HG03354 (cell line): Measurements from ENCODE around the gene ACOX1.

Experiments
- ATAC-seq: cut with Tn5 transposase; IDR thresholded peaks from one replicate; pipeline ENCODE4 v1.9.1; 2021; ENCODE audit warnings: mild to moderate bottlenecking; ENCODE audit not compliant: unreplicated experiment, poor library complexity, severe bottlenecking

ACOX1 gene

GRCh38 chr17:75978938-75979704 lies at the start of gene ACOX1, which contains the start of gene TEN1:
TSS of gene ACOX1 (minus strand) at chr17:75979166. CDS start at chr17:75979073, 93 bp downstream.
TSS of gene TEN1 (plus strand) at chr17:75979240. CDS start at chr17:75986193, 6,953 bp downstream.
- ATAC-seq: peak; percentile 91

GRCh38 chr17:76027159-76027839 lies 48.3 kb upstream of the ACOX1 start, which contains the start of gene EVPL:
TSS of gene EVPL (minus strand) at chr17:76027306. CDS start at chr17:76027198, 108 bp downstream.
- no peak for ATAC-seq

GRCh38 chr17:76026714-76027158 lies 47.8 kb upstream of the ACOX1 start:
- no peak for ATAC-seq

- no peak for ATAC-seq
Observed at GRCh38 chr17:76025294-76025693, 46.3 kb upstream of the ACOX1 start.

- no peak for ATAC-seq
Observed at GRCh38 chr17:76024353-76024752, 45.4 kb upstream of the ACOX1 start.

- no peak for ATAC-seq
Observed at GRCh38 chr17:76023900-76024237, 44.9 kb upstream of the ACOX1 start.

GRCh38 chr17:76022973-76023899 lies 44.3 kb upstream of the ACOX1 start:
- ATAC-seq: no peak

- ATAC-seq: no peak
Observed at GRCh38 chr17:76022285-76022684, 43.3 kb upstream of the ACOX1 start.

- no peak for ATAC-seq
Observed at GRCh38 chr17:76019833-76020467, 41.0 kb upstream of the ACOX1 start.

- ATAC-seq: no peak
Observed at GRCh38 chr17:76018801-76019200, 39.8 kb upstream of the ACOX1 start.

GRCh38 chr17:76018340-76018680 lies 39.3 kb upstream of the ACOX1 start:
- no peak for ATAC-seq

- ATAC-seq: no peak
Observed at GRCh38 chr17:76017481-76018339, 38.7 kb upstream of the ACOX1 start.

GRCh38 chr17:76014925-76015261 lies 35.9 kb upstream of the ACOX1 start:
- ATAC-seq: no peak

GRCh38 chr17:76014100-76014924 lies 35.3 kb upstream of the ACOX1 start:
- peak; percentile 55 for ATAC-seq

- ATAC-seq: no peak
Observed at GRCh38 chr17:76013377-76013932, 34.5 kb upstream of the ACOX1 start.

- no peak for ATAC-seq
Observed at GRCh38 chr17:76011951-76012350, 33.0 kb upstream of the ACOX1 start.

- no peak for ATAC-seq
Observed at GRCh38 chr17:76009969-76010661, 31.1 kb upstream of the ACOX1 start.
